Memory B cell (primary cell): ENCODE data around the gene REG4.

ENCODE experiments used
- ATAC-seq: fragments of 150-1000 bp; cut with Tn5 transposase; 2 replicates; pipeline ENCODE4 v1.10.0; 2021; ENCODE audit warnings: low read depth, mild to moderate bottlenecking, moderate library complexity
- DNase-seq, 2 donors: peaks; one replicate each; pipeline ENCODE4 v3.0.0; 2022; ENCODE audit warnings: low spot score in 2 of 2
- H3K27ac Mint-ChIP-seq: one replicate; pipeline ENCODE4 v1.8.0; 2022; ENCODE audit warnings: mild to moderate bottlenecking, moderate library complexity, mixed read lengths
- H3K27me3 Mint-ChIP-seq: one replicate; pipeline ENCODE4 v1.8.0; 2022; ENCODE audit warnings: mixed read lengths
- H3K36me3 Mint-ChIP-seq: one replicate; pipeline ENCODE4 v1.8.0; 2022; ENCODE audit warnings: mild to moderate bottlenecking, mixed read lengths
- H3K4me1 Mint-ChIP-seq: one replicate; pipeline ENCODE4 v1.8.0; 2022; ENCODE audit warnings: mixed read lengths
- H3K4me3 Mint-ChIP-seq: one replicate; pipeline ENCODE4 v1.8.0; 2022; ENCODE audit warnings: mild to moderate bottlenecking, moderate library complexity, mixed read lengths
- H3K9me3 Mint-ChIP-seq: one replicate; pipeline ENCODE4 v1.8.0; 2022; ENCODE audit warnings: mixed read lengths

REG4 gene

DNA sequence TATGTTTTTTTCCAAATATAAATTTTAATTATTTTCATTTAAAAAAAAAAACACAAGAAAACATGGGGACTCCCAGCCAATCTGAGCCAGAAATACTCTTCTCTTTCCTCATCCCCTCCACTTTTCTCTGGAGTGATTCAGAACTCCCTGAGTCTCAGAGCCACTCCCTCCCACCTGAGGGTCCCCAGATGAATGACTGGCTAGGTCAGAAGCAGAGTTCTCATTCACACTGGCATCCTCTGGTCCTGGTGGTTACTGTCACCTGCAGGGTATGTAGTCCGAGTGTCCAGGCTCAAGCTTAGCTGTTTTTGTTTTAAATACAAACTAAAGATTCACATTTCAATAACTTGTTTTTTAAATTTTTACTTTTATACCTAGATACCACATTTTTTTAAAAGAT is 48.9 kb downstream of the REG4 start:
- Mint-ChIP-seq H3K27ac (no peak overlapping the region), H3K4me3 (no peak overlapping the region), H3K4me1 (no peaks in the 10 kb centered on the region), H3K36me3 (no peaks in the 10 kb centered on the region), H3K9me3 (no peaks in the 10 kb centered on the region), H3K27me3 (peaks cover 12% of the 10 kb centered on the region)
- DNase-seq: no peak
- ATAC-seq: no peak

DNA sequence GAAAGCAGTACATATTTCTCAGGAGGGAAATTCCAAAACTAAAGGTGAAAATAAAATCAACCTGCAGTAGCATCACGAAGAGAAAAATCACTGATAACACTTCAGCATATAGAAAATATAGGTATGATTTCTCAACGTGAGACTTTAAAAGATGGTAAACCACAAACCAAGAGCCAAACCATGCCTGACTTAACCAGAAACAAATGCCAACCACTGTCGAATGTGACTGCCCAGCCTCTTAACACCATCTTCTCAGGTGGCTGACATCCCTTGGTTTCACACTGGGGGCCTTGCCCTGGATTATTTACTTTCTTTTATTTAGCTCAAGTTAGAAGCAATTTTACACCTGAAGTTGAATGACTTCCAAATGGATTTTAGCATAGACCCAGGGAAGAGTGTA is 52.7 kb downstream of the REG4 start:
- ATAC-seq: no peak
- no peaks in the 10 kb centered on the region for H3K4me1 Mint-ChIP-seq
- no peak overlapping the region for H3K4me3 Mint-ChIP-seq
- no peak overlapping the region for H3K27ac Mint-ChIP-seq
- DNase-seq: no peak
- no peaks in the 10 kb centered on the region for H3K36me3 Mint-ChIP-seq
- peaks cover 4% of the 10 kb centered on the region for H3K27me3 Mint-ChIP-seq
- no peaks in the 10 kb centered on the region for H3K9me3 Mint-ChIP-seq

GRCh38 chr1:119752592-119752991 is 58.7 kb downstream of the REG4 start:
- Mint-ChIP-seq H3K36me3 (no peaks in the 10 kb centered on the region), H3K27me3 (peaks cover 5% of the 10 kb centered on the region), H3K4me1 (no peaks in the 10 kb centered on the region), H3K9me3 (no peaks in the 10 kb centered on the region), H3K27ac (no peak overlapping the region), H3K4me3 (no peak overlapping the region)
- ATAC-seq (no peak), DNase-seq (no peak)

GRCh38 chr1:119748040-119748439 is 63.2 kb downstream of the REG4 start:
- peaks cover 8% of the 10 kb centered on the region for H3K4me1 Mint-ChIP-seq
- H3K36me3 Mint-ChIP-seq: no peaks in the 10 kb centered on the region
- no peak for ATAC-seq

GRCh38 chr1:119747451-119747850 is 63.8 kb downstream of the REG4 start:
- H3K27ac Mint-ChIP-seq: no peak overlapping the region
- no peak overlapping the region for H3K4me3 Mint-ChIP-seq
- peaks cover 8% of the 10 kb centered on the region for H3K4me1 Mint-ChIP-seq
- no peaks in the 10 kb centered on the region for H3K9me3 Mint-ChIP-seq
- H3K36me3 Mint-ChIP-seq: peaks cover under 1% of the 10 kb centered on the region
- ATAC-seq: no peak
- peaks cover 3% of the 10 kb centered on the region for H3K27me3 Mint-ChIP-seq
- no peak for DNase-seq

More at GRCh38 chr1:119748040-119748439, 63.2 kb downstream of the REG4 start:
- peaks cover 5% of the 10 kb centered on the region for H3K27me3 Mint-ChIP-seq
- no peak overlapping the region for H3K27ac Mint-ChIP-seq
- no peak overlapping the region for H3K4me3 Mint-ChIP-seq
- no peaks in the 10 kb centered on the region for H3K9me3 Mint-ChIP-seq
- DNase-seq: no peak

GRCh38 chr1:119745034-119745433 is 66.2 kb downstream of the REG4 start:
- Mint-ChIP-seq H3K27ac (no peak overlapping the region), H3K27me3 (no peaks in the 10 kb centered on the region), H3K36me3 (peaks cover 2% of the 10 kb centered on the region), H3K4me1 (peaks cover 8% of the 10 kb centered on the region), H3K4me3 (no peak overlapping the region), H3K9me3 (no peaks in the 10 kb centered on the region)
- no peak for DNase-seq
- ATAC-seq: no peak

DNA sequence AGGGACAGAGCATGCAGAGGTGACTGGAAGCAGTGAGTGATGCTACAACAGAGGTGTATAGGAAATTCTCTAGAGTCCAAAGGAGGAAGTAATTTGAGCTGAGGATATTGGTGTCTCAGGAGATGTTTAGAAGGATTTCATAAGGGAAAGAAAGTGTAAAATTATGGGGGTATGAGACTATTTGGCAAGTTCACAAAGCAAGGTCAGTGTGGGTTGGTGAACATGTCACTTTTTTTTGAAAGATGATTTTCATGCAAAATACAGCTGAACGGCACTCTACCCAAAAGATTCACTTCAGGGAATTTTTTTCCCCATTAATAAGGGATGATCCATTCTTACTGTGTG is 66.7 kb downstream of the REG4 start:
- ATAC-seq (no peak), DNase-seq (no peak)
- H3K9me3 Mint-ChIP-seq: no peaks in the 10 kb centered on the region
- H3K36me3 Mint-ChIP-seq: peaks cover 2% of the 10 kb centered on the region
- H3K27ac Mint-ChIP-seq: no peak overlapping the region
- no peaks in the 10 kb centered on the region for H3K27me3 Mint-ChIP-seq
- H3K4me1 Mint-ChIP-seq: peaks cover 8% of the 10 kb centered on the region
- no peak overlapping the region for H3K4me3 Mint-ChIP-seq
